ENCODE measurements around the gene NFIB.

The NFIB gene

GRCh38 chr9:14307989-14308852 is 5.7 kb downstream of the NFIB start:
- DNase-seq (ENCODE audit: low read depth in 2 of 2, low spot score in 1 of 2), result no peak

DNA sequence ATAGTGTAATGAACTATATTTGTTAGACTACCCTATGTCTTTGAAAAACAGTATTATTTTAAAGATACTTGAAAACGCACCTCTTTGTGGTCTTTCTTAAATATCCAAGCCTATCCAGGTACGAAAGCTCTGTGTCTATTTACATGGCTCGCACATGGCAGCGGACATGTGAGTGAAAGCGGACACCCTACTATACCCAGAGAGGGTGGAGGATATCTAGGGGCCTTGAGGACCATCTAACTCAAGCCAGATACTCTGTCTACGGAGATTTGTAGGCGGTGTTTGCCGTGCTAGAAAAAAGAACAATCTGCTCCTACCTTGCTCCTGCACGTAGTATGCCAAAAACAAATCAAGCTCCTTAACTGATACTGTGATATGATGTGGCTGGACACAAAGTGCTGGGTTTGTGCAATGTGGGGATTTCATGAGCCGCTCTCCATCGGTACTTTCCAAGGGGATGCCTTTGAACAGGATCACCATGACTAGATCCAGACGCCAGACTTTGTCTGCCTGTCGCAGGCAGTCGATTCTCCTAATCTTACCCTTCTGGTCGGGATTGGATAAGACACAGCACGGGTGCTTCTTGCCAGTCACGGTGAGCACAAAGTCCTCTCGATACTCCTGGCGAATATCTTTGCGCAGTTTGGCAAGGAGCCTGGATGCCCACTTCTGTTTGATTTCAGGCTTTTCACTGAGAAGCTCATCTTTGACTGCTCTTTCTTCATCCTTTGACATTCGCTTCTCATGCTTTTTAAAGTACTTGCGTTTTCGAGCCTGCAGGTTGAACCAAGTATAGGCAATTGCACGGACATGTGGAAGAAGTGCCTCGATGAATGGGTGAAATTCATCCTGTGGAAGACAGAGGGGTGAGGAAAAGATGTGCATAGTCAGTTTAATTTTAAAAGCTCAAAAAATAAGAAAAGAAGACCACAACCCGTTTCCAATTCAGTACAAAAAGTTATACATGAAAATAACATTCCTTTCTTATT is 7.0 kb downstream of the NFIB start:
- DNase-seq (ENCODE audit: low read depth in 2 of 2, low spot score in 1 of 2), result no peak

DNA sequence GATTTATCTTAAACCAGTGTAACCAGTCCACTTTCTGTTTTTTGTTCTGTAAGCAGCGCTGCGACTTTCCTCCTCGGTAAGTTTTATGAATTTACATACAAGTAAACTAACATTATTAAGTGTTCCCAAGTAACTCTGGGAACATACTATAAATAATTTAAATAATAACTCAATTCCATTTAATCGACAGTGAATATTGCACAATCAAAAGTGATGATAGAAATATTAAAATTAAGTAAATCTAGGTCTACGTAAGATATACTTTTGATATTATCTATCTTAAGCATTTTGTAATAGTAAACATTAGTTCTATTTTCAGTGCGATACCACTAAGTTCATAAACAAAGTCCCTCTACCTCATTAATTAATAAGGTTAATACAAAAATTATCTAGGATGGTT is 7.8 kb downstream of the NFIB start:
- no peak for DNase-seq (ENCODE audit: low read depth in 2 of 2, low spot score in 1 of 2)

- DNase-seq (ENCODE audit: low read depth in 2 of 2, low spot score in 1 of 2), result no peak
These were observed 9.7 kb downstream of the NFIB start for GRCh38 chr9:14304259-14304658.

DNA sequence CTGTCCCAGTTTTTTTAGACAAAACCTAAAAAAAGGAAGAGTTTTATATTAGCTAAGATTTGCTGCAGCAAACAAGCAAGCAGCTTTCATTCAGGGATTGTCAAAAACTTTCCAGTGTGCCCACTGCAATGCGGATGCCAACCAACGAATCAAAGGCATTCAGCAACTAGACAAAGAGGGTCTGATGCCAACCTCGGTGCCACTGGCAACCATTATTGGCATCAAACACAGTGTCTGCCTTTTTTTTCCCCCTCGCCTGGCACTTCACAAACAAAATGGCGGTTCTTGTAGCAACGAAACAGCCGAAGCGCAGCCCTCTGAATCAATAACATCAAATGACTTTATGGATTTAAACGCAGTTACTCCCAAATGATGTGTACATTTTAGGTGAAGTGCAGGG is 10.4 kb downstream of the NFIB start:
- DNase-seq (ENCODE audit: low read depth in 2 of 2, low spot score in 1 of 2), result no peak

DNA sequence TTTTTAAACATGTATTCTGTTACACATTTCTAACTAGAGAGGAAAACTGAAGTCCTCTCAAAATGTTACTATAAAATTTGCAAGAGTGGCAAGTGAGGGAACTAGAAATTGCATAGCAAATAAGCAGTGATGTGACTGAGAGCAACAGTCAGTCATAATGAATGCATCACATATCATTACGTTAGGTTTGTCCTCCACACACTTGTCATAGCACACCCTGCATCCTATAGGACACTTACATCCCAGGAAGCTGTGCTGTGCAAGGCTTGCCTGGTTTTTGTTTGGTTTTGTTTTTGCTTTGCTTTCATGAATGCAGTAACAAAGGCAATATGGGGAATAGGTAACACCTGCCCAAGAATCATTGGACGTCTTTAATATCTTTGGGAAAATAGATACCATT is 10.8 kb downstream of the NFIB start:
- no peak for DNase-seq (ENCODE audit: low read depth in 2 of 2, low spot score in 1 of 2)

GRCh38 chr9:14302405-14302804 is 11.5 kb downstream of the NFIB start:
- DNase-seq (ENCODE audit: low read depth in 2 of 2, low spot score in 1 of 2), result no peak

DNA sequence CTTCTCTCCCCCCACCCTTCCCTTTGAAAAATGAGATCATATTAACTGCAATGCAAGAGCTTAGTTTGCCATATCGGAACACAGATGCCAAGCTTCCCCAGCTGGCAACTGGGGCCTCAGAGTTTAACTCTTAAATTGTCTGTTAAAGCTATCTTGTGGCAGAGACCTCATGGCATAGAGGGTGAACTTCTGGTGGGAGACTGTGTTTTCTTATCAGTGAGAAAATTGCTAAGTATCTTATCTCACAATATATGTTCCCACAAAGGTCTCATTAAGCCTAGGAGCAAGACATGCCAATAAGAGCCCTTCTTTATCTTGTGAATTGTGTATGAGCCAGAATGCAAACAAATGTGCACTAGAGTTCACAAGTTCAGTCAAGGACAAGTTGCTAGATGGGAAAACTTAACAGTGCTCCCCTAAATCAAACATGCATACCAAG is 12.3 kb downstream of the NFIB start:
- no peak for DNase-seq (ENCODE audit: low read depth in 2 of 2, low spot score in 1 of 2)

GRCh38 chr9:14301006-14301405 is 12.9 kb downstream of the NFIB start:
- no peak for DNase-seq (ENCODE audit: low read depth in 2 of 2, low spot score in 1 of 2)

DNA sequence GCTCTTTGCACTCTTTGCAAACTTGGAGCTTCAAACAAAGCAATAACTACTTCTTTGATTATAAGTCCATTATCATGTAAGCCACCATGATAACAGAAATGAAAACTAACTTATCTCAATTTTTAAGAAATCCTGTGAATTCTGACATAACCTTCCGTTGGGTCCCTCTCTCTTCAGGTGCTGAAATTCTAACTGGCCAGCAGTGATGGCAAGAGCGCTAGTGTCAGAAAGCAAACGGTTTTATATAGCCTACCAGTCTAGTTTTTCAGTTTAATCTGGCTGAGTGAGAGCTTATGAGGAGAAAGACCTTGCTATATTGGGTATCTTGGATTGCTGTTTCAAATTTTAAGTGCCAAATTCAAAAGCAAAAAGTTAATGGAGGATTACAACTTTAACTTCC is 13.4 kb downstream of the NFIB start:
- no peak for DNase-seq (ENCODE audit: low read depth in 2 of 2, low spot score in 1 of 2)

DNA sequence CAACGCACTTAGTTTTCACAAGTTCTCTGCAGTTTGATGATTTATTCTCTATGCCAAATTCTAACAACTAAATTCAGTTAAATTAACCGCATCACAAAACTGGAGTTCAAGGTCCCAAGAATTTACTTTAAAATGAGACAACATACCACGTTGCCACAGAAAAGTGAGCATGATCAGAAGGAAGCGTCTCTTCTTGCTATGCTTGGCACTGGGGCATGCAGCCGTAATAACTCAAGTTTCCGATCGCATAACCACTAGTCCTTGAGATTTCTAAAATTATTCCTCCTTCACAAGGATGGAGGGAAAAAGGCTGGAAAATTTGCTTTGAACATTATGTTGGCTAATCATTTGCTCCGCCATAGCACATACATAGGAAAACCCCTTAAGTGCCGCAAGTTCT is 13.9 kb downstream of the NFIB start:
- no peak for DNase-seq (ENCODE audit: low read depth in 2 of 2, low spot score in 1 of 2)

DNA sequence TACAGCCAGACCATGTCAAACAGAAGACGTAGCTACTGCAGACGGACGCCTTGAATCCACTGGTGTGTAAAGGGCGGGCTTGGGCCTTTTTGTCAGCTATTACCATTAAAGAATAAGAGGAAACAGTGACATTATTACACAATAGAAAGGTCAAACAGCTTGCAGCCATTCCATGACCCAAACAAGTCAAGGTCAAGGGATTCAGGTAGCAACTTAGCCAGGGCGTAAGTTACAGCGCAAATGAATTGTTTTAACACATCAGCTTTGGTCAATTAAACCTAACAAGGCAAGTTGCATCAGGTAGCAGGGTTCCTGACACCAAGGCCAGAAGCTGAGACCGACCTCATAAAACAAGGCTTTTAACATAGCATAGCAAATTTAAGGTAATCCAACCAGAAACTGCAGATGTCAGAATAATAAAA is 15.3 kb downstream of the NFIB start:
- DNase-seq (ENCODE audit: low read depth in 2 of 2, low spot score in 1 of 2), result no peak

- DNase-seq (ENCODE audit: low read depth in 2 of 2, low spot score in 1 of 2), result no peak
These were observed 17.3 kb downstream of the NFIB start for GRCh38 chr9:14296495-14297113.

- no peak for DNase-seq (ENCODE audit: low read depth in 2 of 2, low spot score in 1 of 2)
These were observed 19.3 kb downstream of the NFIB start for GRCh38 chr9:14294659-14295058.

GRCh38 chr9:14293801-14294200 is 20.1 kb downstream of the NFIB start:
- no peak for DNase-seq (ENCODE audit: low read depth in 2 of 2, low spot score in 1 of 2)

GRCh38 chr9:14292181-14292739 is 21.7 kb downstream of the NFIB start:
- DNase-seq (ENCODE audit: low read depth in 2 of 2, low spot score in 1 of 2), result no peak

GRCh38 chr9:14289916-14290315 is 24.0 kb downstream of the NFIB start:
- DNase-seq (ENCODE audit: low read depth in 2 of 2, low spot score in 1 of 2), result no peak

- no peak for DNase-seq (ENCODE audit: low read depth in 2 of 2, low spot score in 1 of 2)
These were observed 25.5 kb downstream of the NFIB start for GRCh38 chr9:14288433-14288832.

DNA sequence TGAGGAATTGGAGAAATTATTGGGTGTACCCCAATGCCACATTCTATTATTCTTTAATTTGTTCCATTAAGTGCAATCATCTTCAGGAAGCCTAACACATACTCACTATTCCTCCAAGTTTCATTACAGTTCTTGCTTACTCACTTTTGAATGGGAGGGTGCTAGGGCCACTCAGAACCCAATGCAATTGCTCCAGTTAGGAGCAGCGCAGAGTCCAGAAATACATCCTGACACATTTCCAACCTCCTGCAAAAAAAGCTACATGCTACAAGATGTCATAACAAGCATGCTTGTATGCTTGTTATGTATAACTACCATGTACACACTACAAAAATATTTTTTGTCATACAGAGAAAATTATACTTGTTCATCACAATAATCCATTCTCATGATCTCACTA is 27.8 kb downstream of the NFIB start:
- no peak for DNase-seq (ENCODE audit: low read depth in 2 of 2, low spot score in 1 of 2)

DNA sequence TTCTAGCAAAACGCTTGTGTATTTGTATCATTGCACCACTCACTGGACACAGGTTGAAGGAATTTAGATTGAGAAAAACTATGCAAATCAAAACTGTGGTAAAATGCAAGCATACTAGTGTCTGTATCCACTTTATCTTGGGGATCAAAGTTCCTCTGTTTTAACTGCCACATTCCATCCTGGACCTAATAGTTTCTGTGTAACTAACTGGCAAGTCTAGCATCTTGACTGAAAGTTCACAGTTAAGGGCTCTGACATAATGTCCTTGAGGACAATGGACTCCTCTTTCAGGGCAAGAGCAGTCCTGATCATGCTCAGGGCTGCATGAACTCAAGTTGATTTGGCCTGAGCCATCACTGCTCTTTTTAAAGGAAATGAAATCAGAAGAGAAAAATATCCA is 30.7 kb downstream of the NFIB start:
- no peak for DNase-seq (ENCODE audit: low read depth in 2 of 2, low spot score in 1 of 2)

DNA sequence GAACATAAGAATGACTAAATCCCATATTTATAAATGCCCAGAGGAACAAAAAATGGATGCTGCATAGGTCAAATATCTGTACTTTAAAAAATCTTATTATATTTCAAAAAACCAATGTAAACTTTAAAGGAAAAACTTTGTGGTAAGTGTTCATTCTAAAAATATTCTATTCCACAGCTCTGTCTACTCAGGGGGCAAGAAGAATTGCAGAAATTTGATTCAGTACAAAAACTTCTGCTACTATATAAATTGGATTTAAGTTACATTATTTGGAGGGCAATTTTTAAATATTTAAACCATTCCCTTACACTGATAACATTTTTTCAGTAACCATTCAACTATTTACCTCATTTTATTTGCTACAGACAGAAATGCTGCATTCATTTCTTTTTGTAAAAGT is 32.1 kb downstream of the NFIB start:
- no peak for DNase-seq (ENCODE audit: low read depth in 2 of 2, low spot score in 1 of 2)

All from stimulated activated CD8-positive, alpha-beta memory T cell treated with anti-CD3 and anti-CD28 coated beads, Interleukin-4, amount 100 ng/mL, for 1 hour (primary cell).